ENCODE measurements around the gene FAM187B.

The FAM187B gene

GRCh38 chr19:35266520-35267352, 38.2 kb upstream of the FAM187B start:
- DNase-seq (ENCODE audit: low read depth): no peak
- H3K4me3 ChIP-seq (ENCODE audit: low read depth, low read length): peak overlapping the region; percentile 88
- TF ChIP-seq CTCF (IDR thresholded peaks at IDR 0.05; ENCODE audit: insufficient read depth, low read depth, low read length, missing control alignments): no peak

DNA sequence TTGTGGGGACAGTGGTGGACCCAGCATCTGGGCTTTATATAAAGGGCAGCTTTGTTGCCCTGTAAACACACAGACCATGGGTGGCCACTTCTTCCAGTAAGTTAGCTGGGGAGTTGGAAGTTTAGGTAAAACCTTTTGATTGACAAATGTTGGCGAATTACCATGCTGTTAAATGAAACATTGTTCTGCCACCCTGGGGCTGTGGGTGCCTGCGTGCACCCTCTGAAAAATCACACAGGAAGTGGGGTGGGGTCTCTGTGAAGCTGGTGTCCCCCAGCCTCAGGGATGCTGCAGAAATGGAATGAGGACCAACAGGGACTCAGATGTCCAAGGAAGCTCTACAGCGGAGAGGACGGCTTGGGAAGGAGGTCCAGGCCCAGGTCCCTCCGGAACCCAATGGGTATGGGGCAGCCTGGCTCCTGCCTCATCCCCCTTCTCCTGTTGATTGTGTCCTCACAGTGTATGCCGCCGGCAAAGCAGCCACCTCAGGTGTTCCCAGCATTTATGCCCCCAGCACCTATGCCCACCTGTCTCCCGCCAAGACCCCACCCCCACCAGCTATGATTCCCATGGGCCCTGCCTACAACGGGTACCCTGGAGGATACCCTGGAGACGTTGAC, 37.5 kb upstream of the FAM187B start:
- no peak overlapping the region for H3K4me3 ChIP-seq (ENCODE audit: low read depth, low read length)
- no peak for TF ChIP-seq CTCF (IDR thresholded peaks at IDR 0.05; ENCODE audit: insufficient read depth, low read depth, low read length, missing control alignments)

DNA sequence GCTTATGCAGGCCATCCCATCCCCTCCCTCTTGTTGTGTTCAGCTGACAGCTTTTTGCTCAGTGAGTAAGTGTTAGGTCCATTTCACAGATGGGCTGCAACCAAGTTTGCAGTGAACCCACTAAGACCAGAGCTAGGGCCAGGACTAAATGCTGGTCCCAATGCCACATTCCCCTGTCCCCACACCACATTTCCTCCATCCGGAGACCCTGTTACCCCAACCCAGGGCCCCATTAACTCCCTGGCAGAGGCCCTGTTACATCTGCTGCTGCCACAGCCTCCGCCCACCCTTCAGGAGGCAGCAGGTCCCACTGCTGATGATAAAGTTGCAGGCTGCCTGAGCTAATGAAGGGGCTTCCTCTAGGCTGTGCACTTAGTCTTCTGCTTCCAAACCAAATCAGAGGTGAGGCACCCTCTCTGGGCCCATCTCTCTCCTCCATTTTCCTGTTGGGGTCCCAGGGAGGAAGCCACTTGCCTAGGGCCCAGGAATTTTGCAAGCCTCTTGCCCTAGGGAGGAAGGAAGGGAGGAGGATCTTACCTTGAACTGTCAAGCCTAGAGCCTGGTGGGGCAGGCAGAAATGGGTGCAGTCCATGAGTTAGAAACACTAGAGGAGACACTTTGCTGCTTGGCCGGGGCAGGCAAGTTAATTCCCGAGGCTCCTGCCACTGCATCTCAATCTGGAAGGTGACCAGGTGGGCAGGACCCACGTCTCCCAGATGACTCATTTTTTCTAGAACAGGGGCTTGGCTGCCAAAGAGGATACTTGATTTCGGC, 36.8 kb upstream of the FAM187B start:
- no peak for DNase-seq (ENCODE audit: low read depth)
- TF ChIP-seq CTCF (IDR thresholded peaks at IDR 0.05; ENCODE audit: insufficient read depth, low read depth, low read length, missing control alignments): no peak
- no peak overlapping the region for H3K4me3 ChIP-seq (ENCODE audit: low read depth, low read length)

More for the DNA sequence above, 37.5 kb upstream of the FAM187B start:
- DNase-seq (ENCODE audit: low read depth): no peak

DNA sequence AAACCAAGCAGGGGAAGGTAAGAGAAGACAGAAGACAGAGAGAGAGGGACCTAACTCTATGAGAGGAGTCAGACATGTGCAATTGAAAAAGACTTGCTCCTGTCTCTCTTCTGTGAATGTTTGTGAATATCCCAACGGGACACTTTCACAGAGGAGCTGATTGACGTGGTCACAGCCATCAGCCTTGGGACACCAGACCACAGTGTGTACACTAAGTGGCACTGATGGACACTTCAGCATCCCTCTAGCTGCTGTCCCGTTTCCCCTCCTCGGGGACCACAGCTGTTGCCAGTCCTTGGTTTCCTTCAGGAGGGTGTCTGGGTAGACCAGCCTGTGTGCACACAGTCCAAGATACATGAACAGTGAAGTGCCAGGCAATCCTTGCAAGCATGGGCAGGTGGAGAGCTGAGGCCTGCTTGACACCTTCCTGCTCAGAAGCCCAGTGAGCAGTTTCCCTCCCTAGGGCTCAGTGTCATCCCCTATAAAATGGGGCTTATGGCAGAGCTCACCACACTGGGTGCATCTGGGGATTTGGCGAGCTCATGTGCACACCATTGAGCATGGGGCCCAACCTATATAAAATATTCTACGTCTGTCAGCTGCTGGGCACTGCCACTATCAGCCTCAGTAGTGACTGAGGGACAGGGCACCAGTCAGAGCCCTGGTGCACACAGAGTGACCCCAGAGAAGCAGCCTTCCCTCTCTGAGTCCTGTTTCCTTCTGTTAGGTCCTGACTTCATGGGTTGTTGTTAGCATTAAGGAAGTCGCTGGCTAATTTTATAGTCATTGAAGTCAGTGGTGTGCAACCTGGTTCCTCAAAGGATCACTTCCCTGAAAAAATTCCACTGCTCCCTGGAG, 36.0 kb upstream of the FAM187B start:
- TF ChIP-seq CTCF (IDR thresholded peaks at IDR 0.05; ENCODE audit: insufficient read depth, low read depth, low read length, missing control alignments): no peak
- H3K4me3 ChIP-seq (ENCODE audit: low read depth, low read length): no peak overlapping the region
- no peak for DNase-seq (ENCODE audit: low read depth)

- H3K4me3 ChIP-seq (ENCODE audit: low read depth, low read length): no peak overlapping the region
- no peak for TF ChIP-seq CTCF (IDR thresholded peaks at IDR 0.05; ENCODE audit: insufficient read depth, low read depth, low read length, missing control alignments)
- DNase-seq (ENCODE audit: low read depth): no peak
Observed at GRCh38 chr19:35262101-35262761, 33.7 kb upstream of the FAM187B start.

Data from GM12865 (cell line).